Measurements from ENCODE around the gene CACNA1C. TPM values are rescaled to one million over a fixed set of nuclear protein-coding genes. Genes with fewer than 3 reads are reported as not detected.

CACNA1C gene
- total and polyA plus RNA-seq, 2 donors (not counting 1 experiment from before 2014, with no cell fraction given) = 7.6 to 11.4 TPM

GRCh38 chr12:2416158-2416557 is 363.4 kb downstream of the CACNA1C start:
- no peak overlapping the region for H2AFZ ChIP-seq (ENCODE audit: low read length)
- H3K27ac ChIP-seq (ENCODE audit: insufficient read depth, low read length) = no peak overlapping the region
- no peaks in the 10 kb centered on the region for H3K36me3 ChIP-seq (ENCODE audit: control insufficient read depth, insufficient read depth, low read length)
- H3K4me2 ChIP-seq (ENCODE audit: extremely low read depth, insufficient read depth, low read length) = no peak overlapping the region
- no peak overlapping the region for H3K4me3 ChIP-seq (replicated peaks in 1 of 4; ENCODE audit: control extremely low read depth in 1 of 4, insufficient read depth in 1 of 4, low read depth in 3 of 4, low read length in 4 of 4)
- H3K79me2 ChIP-seq (ENCODE audit: control insufficient read depth, insufficient read depth, low read length) = no peaks in the 10 kb centered on the region
- no peaks in the 10 kb centered on the region for H3K4me1 ChIP-seq (ENCODE audit: control insufficient read depth, extremely low read depth, insufficient read depth, low read length)
- no peaks in the 10 kb centered on the region for H4K20me1 ChIP-seq (ENCODE audit: control insufficient read depth, extremely low read depth, insufficient read depth, low read length)
- H3K27me3 ChIP-seq (ENCODE audit: control insufficient read depth, insufficient read depth, low read length) = no peaks in the 10 kb centered on the region
- DNase-seq (ENCODE audit: low read depth in 2 of 2) = no peak
- H3K9ac ChIP-seq (ENCODE audit: insufficient read depth, low read length) = no peak overlapping the region
- TF ChIP-seq, protein P1, sequence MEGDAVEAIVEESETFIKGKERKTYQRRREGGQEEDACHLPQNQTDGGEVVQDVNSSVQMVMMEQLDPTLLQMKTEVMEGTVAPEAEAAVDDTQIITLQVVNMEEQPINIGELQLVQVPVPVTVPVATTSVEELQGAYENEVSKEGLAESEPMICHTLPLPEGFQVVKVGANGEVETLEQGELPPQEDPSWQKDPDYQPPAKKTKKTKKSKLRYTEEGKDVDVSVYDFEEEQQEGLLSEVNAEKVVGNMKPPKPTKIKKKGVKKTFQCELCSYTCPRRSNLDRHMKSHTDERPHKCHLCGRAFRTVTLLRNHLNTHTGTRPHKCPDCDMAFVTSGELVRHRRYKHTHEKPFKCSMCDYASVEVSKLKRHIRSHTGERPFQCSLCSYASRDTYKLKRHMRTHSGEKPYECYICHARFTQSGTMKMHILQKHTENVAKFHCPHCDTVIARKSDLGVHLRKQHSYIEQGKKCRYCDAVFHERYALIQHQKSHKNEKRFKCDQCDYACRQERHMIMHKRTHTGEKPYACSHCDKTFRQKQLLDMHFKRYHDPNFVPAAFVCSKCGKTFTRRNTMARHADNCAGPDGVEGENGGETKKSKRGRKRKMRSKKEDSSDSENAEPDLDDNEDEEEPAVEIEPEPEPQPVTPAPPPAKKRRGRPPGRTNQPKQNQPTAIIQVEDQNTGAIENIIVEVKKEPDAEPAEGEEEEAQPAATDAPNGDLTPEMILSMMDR (conservative IDR thresholded peaks at IDR 0.05 in 1 of 2, IDR thresholded peaks at IDR 0.05 in 1 of 2; ENCODE audit: low read depth in 1 of 2, low read length in 2 of 2) = no peak
- TF ChIP-seq EZH2 (IDR thresholded peaks at IDR 0.05; ENCODE audit: low read length, missing control alignments) = no peak
- H3K9me3 ChIP-seq (ENCODE audit: control insufficient read depth, insufficient read depth, low read depth, low read length) = no peaks in the 10 kb centered on the region

- Histone ChIP-seq H3K4me1 (ENCODE audit: control insufficient read depth, extremely low read depth, insufficient read depth, low read length) (no peaks in the 10 kb centered on the region), H3K27me3 (ENCODE audit: control insufficient read depth, insufficient read depth, low read length) (no peaks in the 10 kb centered on the region), H3K9ac (ENCODE audit: insufficient read depth, low read length) (no peak overlapping the region), H3K4me2 (ENCODE audit: extremely low read depth, insufficient read depth, low read length) (no peak overlapping the region), H2AFZ (ENCODE audit: low read length) (no peak overlapping the region), H4K20me1 (ENCODE audit: control insufficient read depth, extremely low read depth, insufficient read depth, low read length) (no peaks in the 10 kb centered on the region), H3K9me3 (ENCODE audit: control insufficient read depth, insufficient read depth, low read depth, low read length) (no peaks in the 10 kb centered on the region), H3K27ac (ENCODE audit: insufficient read depth, low read length) (no peak overlapping the region), H3K4me3 (replicated peaks in 1 of 4; ENCODE audit: control extremely low read depth in 1 of 4, insufficient read depth in 1 of 4, low read depth in 3 of 4, low read length in 4 of 4) (no peak overlapping the region), H3K79me2 (ENCODE audit: control insufficient read depth, insufficient read depth, low read length) (no peaks in the 10 kb centered on the region), H3K36me3 (ENCODE audit: control insufficient read depth, insufficient read depth, low read length) (no peaks in the 10 kb centered on the region)
- no peak for DNase-seq (ENCODE audit: low read depth in 2 of 2)
- TF ChIP-seq, protein P1 (conservative IDR thresholded peaks at IDR 0.05 in 1 of 2, IDR thresholded peaks at IDR 0.05 in 1 of 2; ENCODE audit: low read depth in 1 of 2, low read length in 2 of 2) = no peak
- TF ChIP-seq EZH2 (IDR thresholded peaks at IDR 0.05; ENCODE audit: low read length, missing control alignments) = no peak
Measured at GRCh38 chr12:2417481-2418160, 364.8 kb downstream of the CACNA1C start.

- Histone ChIP-seq H3K4me1 (ENCODE audit: control insufficient read depth, extremely low read depth, insufficient read depth, low read length) (no peaks in the 10 kb centered on the region), H3K27ac (ENCODE audit: insufficient read depth, low read length) (no peak overlapping the region), H2AFZ (ENCODE audit: low read length) (no peak overlapping the region), H3K4me2 (ENCODE audit: extremely low read depth, insufficient read depth, low read length) (no peak overlapping the region), H3K79me2 (ENCODE audit: control insufficient read depth, insufficient read depth, low read length) (no peaks in the 10 kb centered on the region), H3K9ac (ENCODE audit: insufficient read depth, low read length) (no peak overlapping the region), H3K36me3 (ENCODE audit: control insufficient read depth, insufficient read depth, low read length) (no peaks in the 10 kb centered on the region), H3K27me3 (ENCODE audit: control insufficient read depth, insufficient read depth, low read length) (no peaks in the 10 kb centered on the region), H3K9me3 (ENCODE audit: control insufficient read depth, insufficient read depth, low read depth, low read length) (no peaks in the 10 kb centered on the region), H3K4me3 (replicated peaks in 1 of 4; ENCODE audit: control extremely low read depth in 1 of 4, insufficient read depth in 1 of 4, low read depth in 3 of 4, low read length in 4 of 4) (no peak overlapping the region), H4K20me1 (ENCODE audit: control insufficient read depth, extremely low read depth, insufficient read depth, low read length) (no peaks in the 10 kb centered on the region)
- TF ChIP-seq EZH2 (IDR thresholded peaks at IDR 0.05; ENCODE audit: low read length, missing control alignments) = no peak
- TF ChIP-seq, protein P1 (conservative IDR thresholded peaks at IDR 0.05 in 1 of 2, IDR thresholded peaks at IDR 0.05 in 1 of 2; ENCODE audit: low read depth in 1 of 2, low read length in 2 of 2) = no peak
- DNase-seq (ENCODE audit: low read depth in 2 of 2) = no peak
Measured at GRCh38 chr12:2418579-2418978, 365.8 kb downstream of the CACNA1C start.
